ENCODE measurements around the gene SORCS3. TPM values are rescaled to one million over a fixed set of nuclear protein-coding genes. Genes with fewer than 3 reads are reported as not detected.

Gene SORCS3
- 1.3 and 4.2 TPM in 2 replicates for total RNA-seq (ENCODE audit: low replicate concordance)
- long read RNA-seq, partial matches to known transcripts: 0 of 1 reads
- long read RNA-seq, other reads (novel, unspliced or antisense): 1 of 1 reads

GRCh38 chr10:104641187-104641936 is at the start of gene SORCS3:
Gene SORCS3 (plus strand): TSS chr10:104641290.
- H3K9me3 Mint-ChIP-seq: no peaks in the 10 kb centered on the region
- H3K4me1 Mint-ChIP-seq (ENCODE audit: unreplicated experiment): peaks cover 5% of the 10 kb centered on the region
- H3K4me3 Mint-ChIP-seq: peak within 1 kb of the TSS; percentile 88
- H3K36me3 Mint-ChIP-seq: peaks cover under 1% of the 10 kb centered on the region
- no peak within 1 kb of the TSS for H3K27ac Mint-ChIP-seq
- peak; percentile 71 for DNase-seq (ENCODE audit: extremely low spot score, unreplicated experiment)
- TF ChIP-seq, protein P1, sequence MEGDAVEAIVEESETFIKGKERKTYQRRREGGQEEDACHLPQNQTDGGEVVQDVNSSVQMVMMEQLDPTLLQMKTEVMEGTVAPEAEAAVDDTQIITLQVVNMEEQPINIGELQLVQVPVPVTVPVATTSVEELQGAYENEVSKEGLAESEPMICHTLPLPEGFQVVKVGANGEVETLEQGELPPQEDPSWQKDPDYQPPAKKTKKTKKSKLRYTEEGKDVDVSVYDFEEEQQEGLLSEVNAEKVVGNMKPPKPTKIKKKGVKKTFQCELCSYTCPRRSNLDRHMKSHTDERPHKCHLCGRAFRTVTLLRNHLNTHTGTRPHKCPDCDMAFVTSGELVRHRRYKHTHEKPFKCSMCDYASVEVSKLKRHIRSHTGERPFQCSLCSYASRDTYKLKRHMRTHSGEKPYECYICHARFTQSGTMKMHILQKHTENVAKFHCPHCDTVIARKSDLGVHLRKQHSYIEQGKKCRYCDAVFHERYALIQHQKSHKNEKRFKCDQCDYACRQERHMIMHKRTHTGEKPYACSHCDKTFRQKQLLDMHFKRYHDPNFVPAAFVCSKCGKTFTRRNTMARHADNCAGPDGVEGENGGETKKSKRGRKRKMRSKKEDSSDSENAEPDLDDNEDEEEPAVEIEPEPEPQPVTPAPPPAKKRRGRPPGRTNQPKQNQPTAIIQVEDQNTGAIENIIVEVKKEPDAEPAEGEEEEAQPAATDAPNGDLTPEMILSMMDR (conservative IDR thresholded peaks at IDR 0.05): no peak
- peaks cover 88% of the 10 kb centered on the region for H3K27me3 Mint-ChIP-seq

DNA sequence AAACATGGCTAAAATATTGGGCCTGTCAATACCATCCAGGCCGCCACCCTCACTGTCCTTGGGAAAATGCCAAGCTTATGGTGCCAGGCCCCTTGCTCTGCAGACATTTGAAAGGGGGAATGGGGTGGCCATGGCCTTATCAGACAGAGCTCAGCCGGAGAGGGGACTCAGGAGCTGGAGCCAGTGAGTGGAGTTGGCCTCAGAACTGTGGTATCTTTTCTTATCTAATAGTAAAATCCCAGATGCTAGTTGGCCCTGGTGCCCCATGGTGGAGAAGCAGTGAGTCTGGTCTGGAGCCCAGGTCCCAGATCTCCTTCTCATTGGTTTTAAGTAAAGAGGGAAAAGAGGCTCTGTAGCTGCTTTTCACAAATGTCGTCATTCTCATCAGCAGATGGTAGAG is 49.6 kb upstream of the SORCS3 start:
- Mint-ChIP-seq H3K27me3 (peaks cover 44% of the 10 kb centered on the region), H3K36me3 (no peaks in the 10 kb centered on the region), H3K27ac (no peak overlapping the region), H3K9me3 (no peaks in the 10 kb centered on the region), H3K4me3 (no peak overlapping the region), H3K4me1 (ENCODE audit: unreplicated experiment) (no peaks in the 10 kb centered on the region)
- TF ChIP-seq, protein P1 (conservative IDR thresholded peaks at IDR 0.05): no peak
- DNase-seq (ENCODE audit: extremely low spot score, unreplicated experiment): no peak

DNA sequence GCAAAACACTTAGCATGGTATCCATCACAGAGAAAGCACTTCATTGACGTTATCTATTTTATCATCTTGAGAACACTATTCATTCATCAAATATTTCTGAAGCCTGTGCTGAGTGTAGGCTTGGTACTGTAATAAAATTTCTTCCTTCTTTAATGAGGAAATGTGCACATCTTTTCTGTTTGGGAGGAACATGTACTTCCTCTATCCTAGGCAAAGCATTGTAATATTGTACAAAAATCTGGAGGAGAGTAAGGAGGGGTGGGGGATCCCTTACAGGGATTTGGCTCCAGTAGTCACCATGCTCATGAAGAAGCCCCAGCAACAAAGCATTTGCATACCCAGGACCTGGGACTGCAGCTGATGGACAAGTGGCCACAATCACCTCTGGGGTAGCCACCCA is 39.9 kb upstream of the SORCS3 start:
- TF ChIP-seq, protein P1 (conservative IDR thresholded peaks at IDR 0.05): no peak
- Mint-ChIP-seq H3K27ac (no peak overlapping the region), H3K4me1 (ENCODE audit: unreplicated experiment) (no peaks in the 10 kb centered on the region), H3K36me3 (no peaks in the 10 kb centered on the region), H3K4me3 (no peak overlapping the region), H3K27me3 (peaks cover 33% of the 10 kb centered on the region), H3K9me3 (no peaks in the 10 kb centered on the region)
- no peak for DNase-seq (ENCODE audit: extremely low spot score, unreplicated experiment)

DNA sequence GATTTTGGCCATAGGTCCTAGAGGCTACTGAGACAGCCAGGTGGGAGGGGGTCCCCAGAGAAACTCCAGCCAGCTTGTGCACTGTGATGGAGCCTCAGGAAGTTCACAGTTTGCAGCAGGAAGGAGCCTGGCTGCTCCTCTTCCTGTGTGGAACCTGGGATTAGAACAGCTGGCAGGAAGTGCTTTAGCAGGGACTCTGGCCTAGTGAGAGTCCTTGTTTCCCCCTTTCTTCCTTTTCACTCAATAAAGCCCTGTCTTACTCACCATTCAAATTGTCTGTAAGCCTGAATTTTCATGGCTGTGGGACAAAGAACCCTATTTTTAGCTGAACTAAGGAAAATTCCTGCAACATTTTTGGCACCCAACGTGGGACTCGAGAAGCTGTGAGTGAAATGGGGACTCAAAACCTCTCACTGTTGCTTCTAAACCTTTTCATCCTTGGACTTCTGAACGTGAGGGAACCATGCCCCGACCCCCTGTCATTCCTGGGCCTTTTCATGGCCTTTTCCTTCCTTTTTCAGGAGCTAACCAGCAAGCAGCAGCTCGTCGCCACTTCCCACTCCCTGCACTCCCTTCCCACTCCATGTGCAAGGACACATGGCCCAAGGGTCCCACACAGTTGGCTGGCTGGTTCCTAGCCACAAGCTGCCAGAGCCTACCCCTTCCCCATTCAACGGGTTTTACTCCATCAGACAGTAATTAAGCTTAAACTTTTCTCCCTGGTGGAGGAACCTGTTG is 32.8 kb upstream of the SORCS3 start:
- H3K9me3 Mint-ChIP-seq: no peaks in the 10 kb centered on the region
- H3K27me3 Mint-ChIP-seq: peaks cover 10% of the 10 kb centered on the region

GRCh38 chr10:104612571-104613205 is 28.4 kb upstream of the SORCS3 start:
- no peaks in the 10 kb centered on the region for H3K9me3 Mint-ChIP-seq
- H3K36me3 Mint-ChIP-seq: no peaks in the 10 kb centered on the region
- no peak for DNase-seq (ENCODE audit: extremely low spot score, unreplicated experiment)
- H3K4me1 Mint-ChIP-seq (ENCODE audit: unreplicated experiment): no peaks in the 10 kb centered on the region
- H3K27me3 Mint-ChIP-seq: peaks cover 6% of the 10 kb centered on the region
- H3K4me3 Mint-ChIP-seq: no peak overlapping the region
- H3K27ac Mint-ChIP-seq: no peak overlapping the region
- TF ChIP-seq, protein P1 (conservative IDR thresholded peaks at IDR 0.05): no peak

More for the DNA sequence above, 32.8 kb upstream of the SORCS3 start:
- Mint-ChIP-seq H3K4me3 (no peak overlapping the region), H3K27ac (no peak overlapping the region), H3K4me1 (ENCODE audit: unreplicated experiment) (no peaks in the 10 kb centered on the region), H3K36me3 (no peaks in the 10 kb centered on the region)
- TF ChIP-seq, protein P1 (conservative IDR thresholded peaks at IDR 0.05): no peak
- DNase-seq (ENCODE audit: extremely low spot score, unreplicated experiment): no peak
